ENCODE results near the gene NDUFB5.
A peak's percentile ranks its signal among the peaks of the same experiment; 100 is the strongest.

Gene NDUFB5

GRCh38 chr3:179671747-179672242 lies 67.2 kb downstream of the NDUFB5 start:
- DNase-seq (ENCODE audit: low read depth): peak; percentile 53
- no peak overlapping the region for H3K4me3 ChIP-seq (ENCODE audit: low read depth, low read length)

- no peak overlapping the region for H3K4me3 ChIP-seq (ENCODE audit: low read depth, low read length)
Observed at GRCh38 chr3:179672918-179673317, 68.3 kb downstream of the NDUFB5 start.

GRCh38 chr3:179673523-179673922 lies 68.9 kb downstream of the NDUFB5 start:
- DNase-seq (ENCODE audit: low read depth): no peak

More at GRCh38 chr3:179672918-179673317, 68.3 kb downstream of the NDUFB5 start:
- no peak for DNase-seq (ENCODE audit: low read depth)

GRCh38 chr3:179676081-179676480 lies 71.5 kb downstream of the NDUFB5 start:
- no peak for DNase-seq (ENCODE audit: low read depth)
- no peak overlapping the region for H3K4me3 ChIP-seq (ENCODE audit: low read depth, low read length)

More at GRCh38 chr3:179673523-179673922, 68.9 kb downstream of the NDUFB5 start:
- no peak overlapping the region for H3K4me3 ChIP-seq (ENCODE audit: low read depth, low read length)

Data from skeletal muscle cell (primary cell).